Skeletal muscle tissue (tissue), 4 donors: ENCODE results near the gene TBXA2R. TPM values are rescaled to one million over a fixed set of nuclear protein-coding genes. Genes with fewer than 3 reads are reported as not detected.
A peak's percentile ranks its signal among the peaks of the same experiment; 100 is the strongest.

Experiments
- H3K27ac ChIP-seq: one replicate; pipeline ENCODE4 v1.7.0; 2013; ENCODE audit warnings: mild to moderate bottlenecking, low read depth, low read length, inconsistent platforms
- H3K27me3 ChIP-seq, 3 donors: one replicate each; pipeline ENCODE4 v1.7.0; 2013; ENCODE audit warnings: low read length in 3 of 3; ENCODE audit not compliant: control insufficient read depth in 3 of 3, insufficient read depth in 3 of 3
- H3K36me3 ChIP-seq, 3 donors: one replicate each; pipeline ENCODE4 v1.7.0; 2013; ENCODE audit warnings: low read length in 3 of 3; ENCODE audit not compliant: control insufficient read depth in 3 of 3, insufficient read depth in 3 of 3
- H3K4me1 ChIP-seq, 3 donors: one replicate each; pipeline ENCODE4 v1.7.0; 2013; ENCODE audit warnings: low read length in 3 of 3, mild to moderate bottlenecking in 3 of 3; ENCODE audit not compliant: control insufficient read depth in 3 of 3, insufficient read depth in 3 of 3
- H3K4me3 ChIP-seq, 3 donors: one replicate each; pipeline ENCODE4 v1.7.0; 2013; ENCODE audit warnings: low read length in 3 of 3
- H3K9ac ChIP-seq, 3 donors: one replicate each; pipeline ENCODE4 v1.7.0; 2013; ENCODE audit warnings: low read length in 3 of 3, mild to moderate bottlenecking in 3 of 3, moderate library complexity in 2 of 3, low read depth in 1 of 3
- H3K9me3 ChIP-seq, 3 donors: one replicate each; pipeline ENCODE4 v1.7.0; 2013; ENCODE audit warnings: low read length in 3 of 3; ENCODE audit not compliant: control insufficient read depth in 3 of 3
- total RNA-seq: library from RNA; depleted of rRNA; stranded (reverse); fragments of >200 nt; gene quantifications from one replicate; pipeline ENCODE4 v1.2.3, GENCODE V29; 2014
- donor health status: Osteomylitis.

The TBXA2R gene
- total RNA-seq, 1 donor from 2014 or later: under 0.01 TPM

DNA sequence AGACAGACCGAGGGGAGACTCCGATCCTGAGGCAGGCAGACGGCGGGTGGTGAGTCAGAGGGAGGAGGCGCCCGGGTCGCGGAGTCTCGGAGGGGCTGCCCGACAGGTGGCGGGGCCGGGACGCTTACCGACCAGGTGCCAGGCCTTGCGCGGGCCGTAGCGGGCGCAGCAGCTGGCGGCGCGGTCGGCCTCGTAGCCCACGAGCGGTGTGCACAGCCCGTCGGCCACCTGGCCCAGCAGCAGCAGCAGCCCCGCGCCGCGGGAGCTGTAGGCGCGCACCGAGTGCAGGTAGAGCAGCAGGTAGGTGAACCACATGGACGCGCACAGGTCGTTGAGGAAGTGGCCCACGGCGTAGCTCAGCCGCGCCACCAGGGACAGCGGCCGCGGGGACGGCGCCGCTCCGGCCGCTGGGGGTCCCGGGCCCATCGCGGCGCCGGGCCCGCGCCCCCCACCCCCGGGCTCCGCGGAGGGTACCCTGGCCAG, 49.7 kb downstream of the TBXA2R start:
- H3K27ac ChIP-seq: no peak overlapping the region
- peak overlapping the region; percentile 68 to 87 (median 86) for H3K9ac ChIP-seq
- H3K4me3 ChIP-seq: peak overlapping the region; percentile 86 to 96 (median 87)
- peaks cover 20 to 26% (median 20%) of the 10 kb centered on the region in 3 donors for H3K4me1 ChIP-seq
- H3K27me3 ChIP-seq: no peaks in the 10 kb centered on the region
- H3K36me3 ChIP-seq: no peaks in the 10 kb centered on the region
- H3K9me3 ChIP-seq: no peaks in the 10 kb centered on the region

DNA sequence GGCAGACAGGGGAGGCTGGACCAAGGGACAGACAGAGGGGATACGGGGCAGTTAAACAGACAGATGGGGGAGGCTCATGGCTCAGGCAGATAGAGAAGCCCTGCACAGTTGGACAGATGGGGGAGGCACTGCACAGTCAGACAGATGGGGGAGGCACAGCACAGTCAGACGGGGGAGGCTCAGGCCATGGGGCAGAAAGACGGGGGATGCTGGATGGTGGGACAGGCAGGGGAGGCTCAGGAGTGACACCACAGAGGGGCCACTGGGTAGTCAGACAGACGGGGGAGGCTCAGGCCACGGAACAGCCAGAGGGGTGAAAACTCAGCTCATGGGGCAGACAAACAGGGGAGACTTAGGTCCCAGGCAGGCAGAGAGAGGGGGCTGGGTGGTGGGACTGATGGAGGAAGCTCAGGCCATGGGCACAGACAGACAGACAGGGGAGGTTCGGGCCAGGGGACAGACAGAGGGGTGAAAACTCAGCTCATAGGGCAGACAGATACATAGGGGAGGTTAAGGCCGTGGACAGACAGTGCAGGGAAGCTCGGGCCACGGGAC, 50.2 kb downstream of the TBXA2R start:
- Histone ChIP-seq H3K27ac (no peak overlapping the region), H3K27me3 (no peaks in the 10 kb centered on the region), H3K4me1 (peaks cover 20 to 26% (median 20%) of the 10 kb centered on the region in 3 donors), H3K9ac (peak overlapping the region; percentile 68 to 87 (median 86)), H3K4me3 (peak overlapping the region; percentile 86 to 96 (median 87)), H3K9me3 (no peaks in the 10 kb centered on the region), H3K36me3 (no peaks in the 10 kb centered on the region)

DNA sequence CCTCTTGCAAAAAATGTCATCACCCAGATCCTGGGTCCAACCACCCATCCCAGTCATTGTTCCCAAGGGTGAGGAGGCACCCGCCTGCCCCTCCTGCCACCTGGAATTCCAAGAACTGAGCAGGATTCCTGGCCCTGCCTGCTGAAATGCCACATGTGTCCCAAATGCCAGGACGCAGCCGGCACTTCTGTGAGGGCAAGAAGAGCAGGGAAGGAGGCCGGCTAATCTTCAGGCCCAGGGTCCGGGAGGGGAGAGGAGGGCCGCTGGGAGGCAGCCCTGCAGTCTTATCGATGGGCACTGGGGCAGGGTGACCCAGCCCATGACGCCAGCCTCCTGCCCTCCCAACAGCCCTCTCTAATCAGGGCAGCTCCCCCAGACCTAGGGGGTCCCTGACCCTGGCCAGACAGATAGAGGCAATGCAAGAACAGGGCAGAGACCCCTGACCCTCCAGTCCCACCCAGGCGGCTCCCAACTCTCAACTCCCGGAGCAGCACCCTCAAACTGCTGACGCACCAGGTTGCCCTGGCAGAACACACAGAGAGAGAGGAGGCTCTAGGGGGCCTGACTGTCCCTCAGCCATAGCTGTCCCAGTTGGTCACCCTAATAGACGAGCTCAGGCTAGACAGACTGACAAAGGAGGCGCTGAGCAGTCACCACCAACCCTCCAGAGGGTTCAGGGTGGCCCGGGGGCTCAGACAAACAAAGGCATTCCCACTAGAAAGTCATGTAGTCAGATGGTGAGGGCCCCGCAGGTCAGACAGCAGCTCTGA, 50.8 kb downstream of the TBXA2R start:
- peaks cover 20 to 26% (median 20%) of the 10 kb centered on the region in 3 donors for H3K4me1 ChIP-seq
- no peaks in the 10 kb centered on the region for H3K36me3 ChIP-seq
- peak overlapping the region; percentile 86 to 96 (median 87) for H3K4me3 ChIP-seq
- no peak overlapping the region for H3K27ac ChIP-seq
- peak overlapping the region; percentile 68 to 87 (median 86) for H3K9ac ChIP-seq
- H3K27me3 ChIP-seq: no peaks in the 10 kb centered on the region
- H3K9me3 ChIP-seq: no peaks in the 10 kb centered on the region

DNA sequence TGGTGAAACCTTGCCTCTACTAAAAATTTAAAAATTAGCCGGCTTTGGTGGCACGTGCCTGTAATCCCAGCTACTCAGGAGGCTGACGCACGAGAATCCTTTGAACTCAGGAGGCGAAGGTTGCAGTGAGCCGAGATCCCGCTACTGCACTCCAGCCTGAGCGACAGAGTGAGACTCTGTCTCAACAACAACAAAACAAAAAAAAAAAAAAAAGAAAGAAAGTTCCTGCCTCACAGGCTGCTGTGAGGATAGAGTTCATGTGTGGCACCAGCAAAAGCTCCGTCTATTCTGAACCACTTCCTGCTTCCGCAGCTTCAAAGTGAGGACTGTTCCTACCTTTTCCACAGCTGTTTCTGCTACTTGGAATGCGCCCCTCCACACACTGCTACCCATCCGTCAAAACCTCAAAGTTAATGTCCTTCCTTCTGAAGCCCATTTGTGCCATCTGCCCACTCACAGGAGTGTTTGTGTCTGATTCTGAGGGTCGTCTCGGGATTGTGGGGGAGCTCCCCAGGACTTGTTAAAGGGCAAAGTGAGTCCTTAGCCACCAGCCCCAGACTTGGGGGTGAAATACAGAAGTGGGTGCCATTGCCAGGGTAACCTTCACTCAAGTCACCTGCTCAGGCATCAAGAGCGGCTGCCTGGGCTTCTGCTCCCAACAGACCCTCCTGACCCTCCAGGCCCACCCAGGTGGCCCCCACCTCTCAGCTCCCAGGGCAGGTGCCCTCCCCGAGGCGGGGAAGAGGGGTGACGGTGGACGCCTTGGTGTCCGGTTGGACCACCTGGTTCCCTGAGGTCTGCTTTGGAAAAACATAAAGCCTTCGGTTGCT, 52.2 kb downstream of the TBXA2R start:
- H3K9ac ChIP-seq: peak overlapping the region in 1 of 3 donors; percentile 28
- H3K36me3 ChIP-seq: peaks cover 0 to 4% (median 0%) of the 10 kb centered on the region in 3 donors
- no peaks in the 10 kb centered on the region for H3K9me3 ChIP-seq
- H3K4me1 ChIP-seq: peaks cover 20 to 26% (median 20%) of the 10 kb centered on the region in 3 donors
- H3K27me3 ChIP-seq: no peaks in the 10 kb centered on the region
- H3K4me3 ChIP-seq: no peak overlapping the region
- no peak overlapping the region for H3K27ac ChIP-seq

DNA sequence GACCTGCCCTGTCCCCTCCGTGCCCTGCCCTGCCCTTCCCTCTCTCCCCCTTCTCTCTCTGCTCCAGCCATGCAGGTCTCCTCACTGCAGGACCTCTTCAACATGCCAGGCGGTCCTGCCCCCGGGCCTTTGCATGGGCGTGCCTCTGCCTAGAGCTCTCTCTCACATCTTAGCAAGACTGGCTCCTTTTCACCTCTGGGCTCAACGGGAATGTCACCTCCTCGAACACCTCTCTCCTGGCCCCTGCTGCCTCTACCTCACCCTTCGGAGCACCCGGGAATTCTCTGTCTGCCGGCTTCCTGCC, 54.9 kb downstream of the TBXA2R start:
- no peak overlapping the region for H3K4me3 ChIP-seq
- peaks cover 15 to 18% (median 18%) of the 10 kb centered on the region in 3 donors for H3K4me1 ChIP-seq
- H3K9me3 ChIP-seq: no peaks in the 10 kb centered on the region
- H3K36me3 ChIP-seq: peaks cover 0 to 4% (median 4%) of the 10 kb centered on the region in 3 donors
- no peak overlapping the region for H3K9ac ChIP-seq
- H3K27me3 ChIP-seq: no peaks in the 10 kb centered on the region
- H3K27ac ChIP-seq: no peak overlapping the region

DNA sequence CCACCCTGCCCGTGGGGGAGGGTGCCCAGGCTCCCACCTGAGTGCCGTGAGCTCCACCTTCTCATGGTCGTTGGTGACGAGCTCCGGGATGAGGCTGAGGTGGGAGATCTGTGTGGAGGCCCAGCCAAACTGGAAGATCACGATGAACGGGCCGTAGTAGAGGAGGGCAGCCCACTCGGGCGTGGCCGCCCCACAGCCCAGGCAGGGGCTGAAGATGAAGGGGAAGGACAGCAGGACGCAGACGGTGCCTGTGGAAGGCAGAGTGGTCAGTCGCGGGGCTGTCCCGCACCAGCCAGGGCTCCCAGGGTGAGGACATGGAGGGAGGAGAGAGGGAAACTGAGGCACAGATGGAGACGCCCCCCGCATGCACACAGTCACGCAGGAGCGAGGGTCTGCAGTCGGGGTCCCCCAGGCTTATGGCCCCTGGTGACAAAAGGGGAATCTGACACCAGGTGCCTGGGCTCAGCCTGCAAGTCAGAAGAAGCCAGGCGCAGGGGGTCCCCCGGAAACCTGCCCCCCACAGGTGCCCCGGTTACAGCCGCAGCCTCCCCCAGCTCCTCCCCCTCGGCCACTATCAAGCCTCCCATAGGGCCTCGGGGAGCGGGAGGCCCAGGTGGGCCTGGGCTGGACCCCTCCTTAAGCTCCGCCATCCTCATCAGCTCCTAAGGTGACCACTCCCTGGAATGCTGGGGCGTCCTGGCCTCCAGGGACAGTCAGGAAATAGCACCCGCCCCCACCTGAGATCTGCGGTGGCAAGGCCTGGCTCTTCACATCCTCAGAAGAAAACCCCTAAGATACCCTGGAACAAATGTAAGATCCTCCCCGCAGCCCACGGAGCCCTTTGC, 55.5 kb downstream of the TBXA2R start:
- no peaks in the 10 kb centered on the region for H3K9me3 ChIP-seq
- H3K4me1 ChIP-seq: peaks cover 9 to 12% (median 12%) of the 10 kb centered on the region in 3 donors

DNA sequence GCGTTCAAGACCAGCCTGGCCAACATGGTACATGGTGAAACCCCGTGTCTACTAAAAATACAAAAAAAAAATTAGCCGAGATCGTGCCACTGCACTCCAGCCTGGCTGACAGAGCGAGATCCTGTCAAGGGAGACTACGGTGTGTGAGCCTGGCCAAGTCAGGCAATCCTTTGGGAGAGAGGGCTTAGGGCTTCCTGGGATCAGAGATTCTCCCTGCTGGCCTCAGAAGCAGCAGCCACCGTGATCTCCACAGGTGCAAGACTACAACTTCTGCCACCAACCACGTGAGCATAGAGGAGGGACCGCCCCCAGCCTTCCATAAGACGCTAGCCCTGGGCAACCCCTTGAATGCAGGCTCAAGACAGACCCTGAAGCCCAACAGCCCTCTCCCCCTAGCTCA, 56.9 kb downstream of the TBXA2R start:
- H3K27ac ChIP-seq: no peak overlapping the region
- H3K9me3 ChIP-seq: no peaks in the 10 kb centered on the region
- no peaks in the 10 kb centered on the region for H3K27me3 ChIP-seq
- H3K4me1 ChIP-seq: peaks cover 0 to 4% (median 3%) of the 10 kb centered on the region in 3 donors
- H3K4me3 ChIP-seq: no peak overlapping the region
- H3K36me3 ChIP-seq: peaks cover 0 to 11% (median 4%) of the 10 kb centered on the region in 3 donors
- H3K9ac ChIP-seq: no peak overlapping the region

More for the DNA sequence above, 55.5 kb downstream of the TBXA2R start:
- Histone ChIP-seq H3K9ac (no peak overlapping the region), H3K36me3 (peaks cover 0 to 7% (median 4%) of the 10 kb centered on the region in 3 donors), H3K27me3 (no peaks in the 10 kb centered on the region), H3K4me3 (no peak overlapping the region), H3K27ac (no peak overlapping the region)

DNA sequence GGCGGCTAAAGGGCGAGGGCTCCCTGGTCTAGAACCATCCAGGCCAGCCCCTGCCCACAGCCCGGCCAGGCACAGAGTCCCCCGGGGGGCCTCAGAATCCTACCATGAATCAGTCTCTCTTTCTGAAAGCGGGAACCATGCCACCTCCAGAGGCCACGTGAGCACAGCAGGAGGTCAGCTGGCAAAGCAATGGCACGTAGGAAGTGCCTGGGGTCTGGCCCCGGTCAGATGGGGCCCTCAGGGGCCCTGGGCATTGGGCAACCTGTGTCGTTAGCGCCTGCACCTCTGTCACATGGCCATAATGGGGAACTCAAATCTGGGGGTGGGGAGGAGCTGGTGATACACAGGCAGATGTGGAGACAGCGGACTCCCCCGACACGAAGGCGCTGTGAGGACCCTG, 58.1 kb downstream of the TBXA2R start:
- H3K4me1 ChIP-seq: peaks cover 0 to 3% (median 0%) of the 10 kb centered on the region in 3 donors
- no peak overlapping the region for H3K27ac ChIP-seq
- H3K9ac ChIP-seq: no peak overlapping the region
- H3K27me3 ChIP-seq: no peaks in the 10 kb centered on the region
- no peak overlapping the region for H3K4me3 ChIP-seq
- peaks cover 0 to 11% (median 4%) of the 10 kb centered on the region in 3 donors for H3K36me3 ChIP-seq
- H3K9me3 ChIP-seq: no peaks in the 10 kb centered on the region

DNA sequence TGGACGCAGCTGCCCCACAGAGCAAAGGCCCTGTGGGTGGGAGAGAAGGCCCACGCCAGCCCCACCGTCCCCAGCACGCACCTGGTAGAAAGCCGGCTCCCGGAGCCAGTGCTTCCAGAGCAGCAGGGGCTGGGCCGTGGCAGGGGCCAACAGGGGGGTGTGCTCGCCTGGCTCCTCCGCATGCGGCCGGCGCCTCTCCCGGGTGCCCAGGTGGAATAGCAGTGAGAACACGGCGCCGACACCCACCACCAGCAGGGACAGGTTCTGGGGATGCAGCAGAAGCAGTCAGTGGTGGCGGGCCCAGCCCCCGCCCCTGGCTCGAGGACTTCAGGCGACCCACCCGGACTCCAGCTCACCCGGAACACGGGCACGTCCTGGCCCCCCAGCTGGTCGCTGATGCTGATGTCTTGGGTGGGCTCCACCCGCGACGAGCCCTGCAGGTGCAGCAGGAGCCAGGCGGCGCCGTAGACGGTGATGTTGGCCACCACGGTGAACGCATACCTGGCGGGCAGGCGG, 58.9 kb downstream of the TBXA2R start:
- no peak overlapping the region for H3K9ac ChIP-seq
- H3K4me1 ChIP-seq: peaks cover 0 to 5% (median 0%) of the 10 kb centered on the region in 3 donors
- peaks cover 0 to 11% (median 4%) of the 10 kb centered on the region in 3 donors for H3K36me3 ChIP-seq

More for the DNA sequence above, 58.9 kb downstream of the TBXA2R start:
- no peak overlapping the region for H3K4me3 ChIP-seq
- H3K9me3 ChIP-seq: no peaks in the 10 kb centered on the region
- no peak overlapping the region for H3K27ac ChIP-seq
- H3K27me3 ChIP-seq: no peaks in the 10 kb centered on the region
